ENCODE measurements around the gene WIPI1. TPM values are rescaled to one million over a fixed set of nuclear protein-coding genes. Genes with fewer than 3 reads are reported as not detected.

Gene WIPI1
- polyA plus RNA-seq, 2 of the 4 experiments (the other 2 are of a cell fraction): 9.5 to 19.7 TPM

DNA sequence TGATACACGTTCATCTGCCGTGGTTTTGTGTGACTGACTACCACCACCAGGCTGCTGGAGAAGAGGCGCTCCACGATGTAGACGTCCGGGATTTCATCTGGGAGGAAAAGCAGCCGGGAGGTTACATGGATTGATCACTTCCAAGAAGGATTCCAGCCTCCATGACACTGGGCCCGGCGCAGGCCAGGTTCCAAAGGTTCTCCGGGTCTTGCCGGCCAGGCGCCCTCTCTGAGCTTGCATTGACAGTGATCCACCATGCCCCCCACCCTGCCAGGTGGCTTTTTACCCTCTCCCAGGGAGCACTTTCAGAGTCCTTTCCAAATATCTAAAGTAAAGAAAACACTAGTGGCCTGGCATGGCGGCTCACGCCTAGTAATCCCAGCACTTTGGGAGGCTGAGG, 6.5 kb downstream of the WIPI1 start (continued):
- TF ChIP-seq SREBF2 (IDR thresholded peaks at IDR 0.05) (no peak), RAD21 (conservative IDR thresholded peaks at IDR 0.05 in 1 of 2, IDR thresholded peaks at IDR 0.05 in 1 of 2) (no peak), FOSB (CRISPR knock-in tag; IDR thresholded peaks at IDR 0.05) (no peak), NR3C1 (IDR thresholded peaks at IDR 0.05) (no peak), RNF2 (IDR thresholded peaks at IDR 0.05; ENCODE audit: borderline replicate concordance, low read depth) (no peak)

DNA sequence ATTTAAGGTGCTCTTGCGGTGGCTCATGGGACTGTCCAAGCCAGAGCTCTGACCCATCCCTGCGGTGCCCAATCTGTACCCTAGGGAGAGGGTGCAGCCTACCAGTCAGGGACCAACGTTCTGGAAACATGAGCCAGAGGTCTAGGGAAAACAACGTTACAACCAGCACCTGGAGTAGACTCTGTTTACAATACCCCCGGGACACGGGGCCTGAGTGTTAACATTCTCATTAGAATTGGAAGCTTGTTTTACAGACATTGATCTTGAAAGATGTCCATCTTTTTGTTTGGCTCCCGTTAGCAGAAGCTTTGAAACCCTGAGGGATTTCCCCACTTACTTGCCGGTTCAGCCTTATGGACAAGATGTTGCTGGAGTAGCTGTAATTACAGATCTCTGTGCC, 6.9 kb downstream of the WIPI1 start:
- ATAC-seq (no peak), FAIRE-seq (no peak), DNase-seq (ENCODE audit: low read depth in 1 of 2, low spot score in 1 of 2) (no peak)
- no peak overlapping the region for H3K27ac ChIP-seq
- 82% methylated on average over 8 of the region's 8 CpGs for WGBS (ENCODE audit: missing lambda C conversion rate)
- no peaks in the 10 kb centered on the region for H3K4me1 ChIP-seq
- no peaks in the 10 kb centered on the region for H3K9me3 ChIP-seq
- ChIA-PET POLR2A (no interaction called here), CTCF (interaction anchor here (0.5 to 11.7 kb wide), 8 partner anchors 12 to 277 kb away, joined by 3 to 115 read pairs (median 4); no protein-coding TSS in a partner anchor)
- no peak for TF ChIP-seq NFE2L2 (conservative IDR thresholded peaks at IDR 0.05; ENCODE audit: low read length)
- TF ChIP-seq KDM5A (IDR thresholded peaks at IDR 0.05): no peak
- TF ChIP-seq NPAS2 (CRISPR knock-in tag; IDR thresholded peaks at IDR 0.05; ENCODE audit: borderline replicate concordance): no peak
- TF ChIP-seq CEBPB (IDR thresholded peaks at IDR 0.05): no peak
- TF ChIP-seq, protein P1, sequence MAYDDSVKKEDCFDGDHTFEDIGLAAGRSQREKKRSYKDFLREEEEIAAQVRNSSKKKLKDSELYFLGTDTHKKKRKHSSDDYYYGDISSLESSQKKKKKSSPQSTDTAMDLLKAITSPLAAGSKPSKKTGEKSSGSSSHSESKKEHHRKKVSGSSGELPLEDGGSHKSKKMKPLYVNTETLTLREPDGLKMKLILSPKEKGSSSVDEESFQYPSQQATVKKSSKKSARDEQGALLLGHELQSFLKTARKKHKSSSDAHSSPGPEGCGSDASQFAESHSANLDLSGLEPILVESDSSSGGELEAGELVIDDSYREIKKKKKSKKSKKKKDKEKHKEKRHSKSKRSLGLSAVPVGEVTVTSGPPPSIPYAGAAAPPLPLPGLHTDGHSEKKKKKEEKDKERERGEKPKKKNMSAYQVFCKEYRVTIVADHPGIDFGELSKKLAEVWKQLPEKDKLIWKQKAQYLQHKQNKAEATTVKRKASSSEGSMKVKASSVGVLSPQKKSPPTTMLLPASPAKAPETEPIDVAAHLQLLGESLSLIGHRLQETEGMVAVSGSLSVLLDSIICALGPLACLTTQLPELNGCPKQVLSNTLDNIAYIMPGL (CRISPR knock-in tag; IDR thresholded peaks at IDR 0.05; ENCODE audit: borderline replicate concordance): no peak
- no peak for TF ChIP-seq POLR2A (IDR thresholded peaks at IDR 0.05; ENCODE audit: low read length)
- TF ChIP-seq, protein P2, sequence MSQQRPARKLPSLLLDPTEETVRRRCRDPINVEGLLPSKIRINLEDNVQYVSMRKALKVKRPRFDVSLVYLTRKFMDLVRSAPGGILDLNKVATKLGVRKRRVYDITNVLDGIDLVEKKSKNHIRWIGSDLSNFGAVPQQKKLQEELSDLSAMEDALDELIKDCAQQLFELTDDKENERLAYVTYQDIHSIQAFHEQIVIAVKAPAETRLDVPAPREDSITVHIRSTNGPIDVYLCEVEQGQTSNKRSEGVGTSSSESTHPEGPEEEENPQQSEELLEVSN (IDR thresholded peaks at IDR 0.05; ENCODE audit: borderline replicate concordance, low read depth): no peak
- no peak for TF ChIP-seq EHF (CRISPR knock-in tag; IDR thresholded peaks at IDR 0.05)
- no peak for TF ChIP-seq JUNB (IDR thresholded peaks at IDR 0.05)
- TF ChIP-seq KDM1A (IDR thresholded peaks at IDR 0.05; ENCODE audit: low read depth): no peak
- TF ChIP-seq ESRRA (IDR thresholded peaks at IDR 0.05; ENCODE audit: borderline replicate concordance, low read length): no peak
- H3K4me3 ChIP-seq: no peak overlapping the region
- H3K4me2 ChIP-seq: no peak overlapping the region

DNA sequence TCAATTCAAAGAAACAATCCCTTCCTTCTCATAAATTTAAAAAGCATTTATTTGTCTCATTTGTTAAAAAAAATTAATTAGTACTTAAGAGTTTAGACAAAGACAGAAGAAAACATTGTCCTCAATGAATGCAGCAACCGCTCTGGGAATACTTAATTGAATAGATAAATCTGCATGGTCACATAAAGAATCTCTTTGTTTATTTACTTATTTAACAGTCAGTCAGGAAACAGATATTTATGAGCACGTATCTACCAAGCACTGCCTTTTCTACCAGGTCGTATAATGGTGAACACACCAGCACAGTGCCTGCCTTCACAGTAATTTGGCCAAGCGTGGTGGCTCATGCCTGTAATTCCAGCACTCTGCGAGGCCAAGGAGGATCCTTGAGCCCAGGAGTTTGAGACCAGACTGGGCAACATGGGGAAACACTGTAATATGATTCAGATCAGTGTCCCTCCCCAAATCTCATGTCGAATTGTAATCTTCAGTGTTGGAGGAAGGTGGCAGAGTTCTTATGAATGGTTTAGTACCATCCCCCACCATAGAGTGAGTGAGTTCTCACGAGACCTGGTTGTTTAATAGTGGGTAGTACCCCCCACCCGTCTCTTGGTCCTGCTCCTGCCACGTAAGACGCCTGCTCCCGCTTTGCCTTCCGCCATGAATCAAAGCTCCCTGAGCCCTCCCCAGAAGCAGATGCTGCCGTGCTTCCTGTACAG, 8.1 kb downstream of the WIPI1 start:
- FAIRE-seq: no peak
- no peak overlapping the region for H3K27ac ChIP-seq
- ChIA-PET CTCF (interaction anchor here (0.8 to 11.7 kb wide), 6 partner anchors 12 to 276 kb away, joined by 3 to 115 read pairs (median 4); no protein-coding TSS in a partner anchor), POLR2A (no interaction called here)
- TF ChIP-seq CEBPB (IDR thresholded peaks at IDR 0.05) (no peak), CBX2 (IDR thresholded peaks at IDR 0.05; ENCODE audit: borderline replicate concordance, low read depth) (no peak), RFX5 (IDR thresholded peaks at IDR 0.05) (no peak), EHF (CRISPR knock-in tag; IDR thresholded peaks at IDR 0.05) (no peak), MAX (IDR thresholded peaks at IDR 0.05) (no peak), GATA3 (IDR thresholded peaks at IDR 0.05; ENCODE audit: borderline replicate concordance) (no peak), HEYL (CRISPR knock-in tag; IDR thresholded peaks at IDR 0.05) (no peak), NPAS2 (CRISPR knock-in tag; IDR thresholded peaks at IDR 0.05; ENCODE audit: borderline replicate concordance) (no peak), HES2 (IDR thresholded peaks at IDR 0.05) (no peak)
- TF ChIP-seq, protein P3, sequence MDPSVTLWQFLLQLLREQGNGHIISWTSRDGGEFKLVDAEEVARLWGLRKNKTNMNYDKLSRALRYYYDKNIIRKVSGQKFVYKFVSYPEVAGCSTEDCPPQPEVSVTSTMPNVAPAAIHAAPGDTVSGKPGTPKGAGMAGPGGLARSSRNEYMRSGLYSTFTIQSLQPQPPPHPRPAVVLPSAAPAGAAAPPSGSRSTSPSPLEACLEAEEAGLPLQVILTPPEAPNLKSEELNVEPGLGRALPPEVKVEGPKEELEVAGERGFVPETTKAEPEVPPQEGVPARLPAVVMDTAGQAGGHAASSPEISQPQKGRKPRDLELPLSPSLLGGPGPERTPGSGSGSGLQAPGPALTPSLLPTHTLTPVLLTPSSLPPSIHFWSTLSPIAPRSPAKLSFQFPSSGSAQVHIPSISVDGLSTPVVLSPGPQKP (IDR thresholded peaks at IDR 0.05; ENCODE audit: low read depth, low read length): no peak
- H3K4me1 ChIP-seq: no peaks in the 10 kb centered on the region
- H3K4me2 ChIP-seq: no peak overlapping the region
- DNase-seq (ENCODE audit: low read depth in 1 of 2, low spot score in 1 of 2): peak in 1 of 2 experiments; percentile 13
- no peak overlapping the region for H3K4me3 ChIP-seq
- ATAC-seq: no peak
- WGBS (ENCODE audit: missing lambda C conversion rate): 85% methylated on average over 13 of the region's 13 CpGs
- no peaks in the 10 kb centered on the region for H3K9me3 ChIP-seq
